HEK293T (cell line): ENCODE data around the gene HOXD12.
A peak's percentile ranks its signal among the peaks of the same experiment; 100 is the strongest.

Source experiments
- CTCF ChIA-PET: fragments of 350-600 bp; formaldehyde crosslinking; extraction: SDS; loops from one replicate; lab custom pipeline; 2021; ENCODE audit warnings: antibody characterized with exemption, inconsistent platforms; lab: Yijun Ruan, JAX
- POLR2A ChIA-PET: fragments of 350-600 bp; formaldehyde crosslinking; extraction: SDS; loops from one replicate; lab custom pipeline; 2020; ENCODE audit warnings: antibody characterized with exemption, inconsistent platforms; lab: Yijun Ruan, JAX
- DNase-seq: peaks from one replicate; pipeline ENCODE4 v3.0.0; 2012; ENCODE audit warnings: mixed read lengths; ENCODE audit errors: extremely low spot score
- ARNT ChIP-seq: fragments of 450-650 bp; IDR thresholded peaks from 2 replicates; pipeline ENCODE4 v1.6.1; 2017; ENCODE audit warnings: mild to moderate bottlenecking
- BHLHE40 ChIP-seq: fragments of 450-650 bp; IDR thresholded peaks from 2 replicates; pipeline ENCODE4 v1.6.1; 2016; ENCODE audit warnings: mild to moderate bottlenecking, moderate library complexity, borderline replicate concordance
- CTBP1 ChIP-seq: fragments of 450-650 bp; IDR thresholded peaks from 2 replicates; pipeline ENCODE4 v1.6.1; 2016; ENCODE audit warnings: borderline replicate concordance
- ELF4 ChIP-seq: fragments of 450-650 bp; IDR thresholded peaks from 2 replicates; pipeline ENCODE4 v1.6.1; 2017; ENCODE audit warnings: antibody characterized with exemption
- FOXA1 ChIP-seq: fragments of 450-650 bp; IDR thresholded peaks from 2 replicates; pipeline ENCODE4 v1.6.1; 2016; ENCODE audit warnings: mild to moderate bottlenecking
- FOXK2 ChIP-seq: fragments of 450-650 bp; IDR thresholded peaks from 2 replicates; pipeline ENCODE4 v1.6.1; 2016; ENCODE audit warnings: mild to moderate bottlenecking
- FOXM1 ChIP-seq: fragments of 450-650 bp; IDR thresholded peaks from 2 replicates; pipeline ENCODE4 v1.6.1; 2017; ENCODE audit warnings: mild to moderate bottlenecking, borderline replicate concordance
- HDGF ChIP-seq: fragments of 450-650 bp; IDR thresholded peaks from 2 replicates; pipeline ENCODE4 v1.6.1; 2017; ENCODE audit warnings: antibody characterized with exemption, borderline replicate concordance
- L3MBTL2 ChIP-seq: fragments of 450-650 bp; conservative IDR thresholded peaks from 2 replicates; pipeline ENCODE4 v1.6.1; 2016; ENCODE audit warnings: mild to moderate bottlenecking
- LEF1 ChIP-seq: fragments of 450-650 bp; IDR thresholded peaks from 2 replicates; pipeline ENCODE4 v1.6.1; 2017; ENCODE audit warnings: mild to moderate bottlenecking, borderline replicate concordance
- NFRKB ChIP-seq: fragments of 450-650 bp; IDR thresholded peaks from 2 replicates; pipeline ENCODE4 v1.6.1; 2016; ENCODE audit warnings: mild to moderate bottlenecking, moderate library complexity
- PKNOX1 ChIP-seq: fragments of 450-650 bp; IDR thresholded peaks from 2 replicates; pipeline ENCODE4 v1.6.1; 2016
- SP1 ChIP-seq: fragments of 450-650 bp; IDR thresholded peaks from 2 replicates; pipeline ENCODE4 v1.6.1; 2017
- SUZ12 ChIP-seq: fragments of 450-650 bp; IDR thresholded peaks from 2 replicates; pipeline ENCODE4 v1.6.1; 2016; ENCODE audit warnings: mild to moderate bottlenecking
- TARDBP ChIP-seq: fragments of 450-650 bp; IDR thresholded peaks from 2 replicates; pipeline ENCODE4 v1.6.1; 2016
- ZNF384 ChIP-seq: fragments of 450-650 bp; IDR thresholded peaks from 2 replicates; pipeline ENCODE4 v1.6.1; 2016

Gene HOXD12

GRCh38 chr2:176129813-176130146 lies 30.2 kb downstream of the HOXD12 start:
- CTCF ChIA-PET: interaction anchor here (0.6 to 1.0 kb wide), 2 partner anchors 28 to 507 kb away, joined by 3 to 4 read pairs; no protein-coding TSS in a partner anchor
- DNase-seq: no peak
- POLR2A ChIA-PET: interaction anchor here (1.3 to 5.4 kb wide), 3 partner anchors 24 to 507 kb away, joined by 3 to 35 read pairs (median 5); partner anchors contain the start of gene HOXD11
- no peak for TF ChIP-seq CTBP1
- TF ChIP-seq FOXM1: 0 out of 2 replicates have a peak, but pooled peaks have one; percentile 48
- no peak for TF ChIP-seq ELF4

- peak; percentile 59 for DNase-seq
- TF ChIP-seq L3MBTL2: no peak
- TF ChIP-seq ELF4: no peak
- TF ChIP-seq PKNOX1: peak; percentile 94
- no peak for TF ChIP-seq FOXK2
- TF ChIP-seq CTBP1: peak; percentile 90
- peak; percentile 90; the same call in 1 of the 2 replicates for TF ChIP-seq ZNF384
- TF ChIP-seq NFRKB: no peak
- peak; percentile 77 for TF ChIP-seq ARNT
- TF ChIP-seq SUZ12: no peak
- peak; percentile 83; the same call in 1 of the 2 replicates for TF ChIP-seq FOXM1
- no peak for TF ChIP-seq FOXA1
- no peak for TF ChIP-seq HDGF
- no peak for TF ChIP-seq BHLHE40
- TF ChIP-seq LEF1: no peak
- no peak for TF ChIP-seq SP1
- TF ChIP-seq TARDBP: no peak
- ChIA-PET CTCF (interaction anchor here (0.6 to 2.8 kb wide), 6 partner anchors 10 to 521 kb away, joined by 3 to 13 read pairs (median 4); no protein-coding TSS in a partner anchor), POLR2A (interaction anchor here (0.6 to 5.4 kb wide), 8 partner anchors 9 to 1002 kb away, joined by 3 to 35 read pairs (median 4); partner anchors contain the start of gene HOXD11)
Observed at GRCh38 chr2:176130147-176130956, 30.8 kb downstream of the HOXD12 start.

- DNase-seq: no peak
- ChIA-PET CTCF (interaction anchor here (0.6 to 2.8 kb wide), 10 partner anchors 9 to 521 kb away, joined by 3 to 13 read pairs (median 4); no protein-coding TSS in a partner anchor), POLR2A (interaction anchor here (0.6 to 5.4 kb wide), 9 partner anchors 8 to 1001 kb away, joined by 3 to 35 read pairs (median 4); partner anchors contain the start of genes HOXD11 and HOXD13)
- no peak for TF ChIP-seq TARDBP
Observed at GRCh38 chr2:176130957-176131847, 31.6 kb downstream of the HOXD12 start.

GRCh38 chr2:176131848-176132158 lies 32.2 kb downstream of the HOXD12 start:
- DNase-seq: no peak
- ChIA-PET POLR2A (interaction anchor here (1.3 to 5.4 kb wide), 3 partner anchors 26 to 39 kb away, joined by 4 to 35 read pairs (median 8); partner anchors contain the start of genes HOXD11 and HOXD13), CTCF (interaction anchor here (0.6 to 2.8 kb wide), 5 partner anchors 9 to 520 kb away, joined by 4 to 13 read pairs (median 6); no protein-coding TSS in a partner anchor)
- TF ChIP-seq FOXK2: no peak
- TF ChIP-seq HDGF: no peak
- no peak for TF ChIP-seq ZNF384
- no peak for TF ChIP-seq FOXA1
- TF ChIP-seq LEF1: no peak
- TF ChIP-seq BHLHE40: no peak
- TF ChIP-seq SUZ12: no peak
- no peak for TF ChIP-seq ARNT
- TF ChIP-seq PKNOX1: no peak
- TF ChIP-seq L3MBTL2: no peak
- TF ChIP-seq SP1: no peak
- no peak for TF ChIP-seq FOXM1
- TF ChIP-seq CTBP1: no peak
- no peak for TF ChIP-seq TARDBP
- no peak for TF ChIP-seq ELF4
- TF ChIP-seq NFRKB: no peak

- TF ChIP-seq ZNF384: peak; percentile 73
- TF ChIP-seq CTBP1: no peak
- ChIA-PET POLR2A (interaction anchor here (1.3 to 5.4 kb wide), 3 partner anchors 27 to 40 kb away, joined by 4 to 35 read pairs (median 8); partner anchors contain the start of genes HOXD11 and HOXD13), CTCF (interaction anchor here (0.6 to 2.8 kb wide), 8 partner anchors 8 to 519 kb away, joined by 3 to 13 read pairs (median 4); no protein-coding TSS in a partner anchor)
- DNase-seq: no peak
Observed at GRCh38 chr2:176132205-176133171, 32.9 kb downstream of the HOXD12 start.
